Stimulated activated CD4-positive, alpha-beta T cell treated with anti-CD3 and anti-CD28 coated beads, Interleukin-12 subunit alpha, Interleukin-12 subunit beta, amount 100 ng/mL, for 48 hours (primary cell): Measurements from ENCODE around the gene RPS13.
A peak's percentile ranks its signal among the peaks of the same experiment; 100 is the strongest.
"Not testable (repeated sequence)": the region's sequence is repeated elsewhere in the genome, so short reads cannot be mapped to it uniquely, and the experiment has no call there.

Experiments
- DNase-seq, 3 donors: peaks; one replicate each; pipeline ENCODE4 v3.0.0-alpha.2; 2020; ENCODE audit warnings: low read depth in 2 of 3, low spot score in 1 of 3

RPS13 gene

GRCh38 chr11:17077520-17078401 lies at the start of gene RPS13:
Gene RPS13 (minus strand): TSS chr11:17077667. CDS start chr11:17077641, 26 bp downstream.
- peak; percentile 87 to 92 (median 88) for DNase-seq

- DNase-seq, result no peak
Measured at GRCh38 chr11:17121981-17122380, 44.5 kb upstream of the RPS13 start.

DNA sequence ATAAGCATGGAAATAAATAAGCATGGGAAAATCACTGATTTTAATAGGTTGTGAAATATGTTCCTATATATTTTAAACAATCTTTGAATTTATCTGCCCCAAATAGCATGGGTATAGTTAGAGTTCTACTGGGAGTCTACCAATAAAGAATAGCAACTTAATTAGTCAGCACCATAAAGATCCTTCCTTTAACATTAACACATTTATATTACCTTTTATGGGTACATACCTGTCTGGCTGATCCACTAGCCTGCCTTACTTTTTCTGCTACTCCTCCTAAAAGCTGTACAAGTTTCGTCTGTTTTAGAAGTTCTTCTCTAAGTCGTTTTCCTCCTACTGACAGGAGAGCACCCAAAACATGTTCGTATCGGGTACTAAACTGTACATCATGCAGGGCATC lies 39.8 kb upstream of the RPS13 start:
- no peak for DNase-seq

DNA sequence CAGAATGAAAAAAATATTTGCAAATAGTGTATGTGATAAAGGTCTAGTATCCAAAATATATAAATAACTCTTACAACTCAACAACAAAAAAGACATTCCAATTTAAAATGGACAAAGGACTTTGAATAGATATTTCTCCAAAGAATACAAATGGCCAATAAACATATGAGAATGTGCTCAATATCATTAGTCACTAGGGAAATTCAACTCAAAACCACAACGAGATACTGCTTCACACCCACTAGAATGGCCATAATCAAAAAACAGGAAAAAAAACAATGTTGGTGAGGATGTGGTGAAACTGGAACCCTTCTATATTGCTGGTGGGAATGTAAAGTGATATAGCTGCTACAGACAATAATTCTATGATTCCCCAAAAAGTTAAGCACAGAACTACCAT lies 38.6 kb upstream of the RPS13 start:
- DNase-seq, result no peak

GRCh38 chr11:17107745-17108144 lies 30.3 kb upstream of the RPS13 start:
- DNase-seq, result not testable (repeated sequence)

GRCh38 chr11:17105404-17106040 lies 28.1 kb upstream of the RPS13 start:
- DNase-seq, result not testable (repeated sequence)

- no peak for DNase-seq
Measured at GRCh38 chr11:17102462-17102861, 25.0 kb upstream of the RPS13 start.

- DNase-seq, result no peak
Measured at GRCh38 chr11:17098658-17099057, 21.2 kb upstream of the RPS13 start.

DNA sequence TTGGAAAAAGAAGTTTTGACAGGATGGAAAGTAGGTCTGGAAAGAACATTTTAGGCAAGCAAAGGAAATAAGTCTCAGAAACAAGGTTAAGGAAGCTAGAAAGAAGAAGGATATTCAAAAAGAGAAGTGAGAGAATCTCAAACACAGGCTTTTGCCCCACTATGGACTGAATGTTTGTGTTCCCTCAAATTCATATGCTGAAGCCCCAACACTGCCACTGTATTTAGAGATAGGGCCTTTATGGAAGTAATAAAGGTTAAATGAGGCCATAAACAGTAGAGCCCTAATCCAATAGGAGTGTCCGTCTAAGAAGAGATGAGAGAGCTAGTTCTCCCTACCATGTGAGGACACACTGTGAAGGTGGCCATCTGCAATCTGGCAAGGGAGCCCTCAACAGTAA lies 20.6 kb upstream of the RPS13 start:
- no peak for DNase-seq

DNA sequence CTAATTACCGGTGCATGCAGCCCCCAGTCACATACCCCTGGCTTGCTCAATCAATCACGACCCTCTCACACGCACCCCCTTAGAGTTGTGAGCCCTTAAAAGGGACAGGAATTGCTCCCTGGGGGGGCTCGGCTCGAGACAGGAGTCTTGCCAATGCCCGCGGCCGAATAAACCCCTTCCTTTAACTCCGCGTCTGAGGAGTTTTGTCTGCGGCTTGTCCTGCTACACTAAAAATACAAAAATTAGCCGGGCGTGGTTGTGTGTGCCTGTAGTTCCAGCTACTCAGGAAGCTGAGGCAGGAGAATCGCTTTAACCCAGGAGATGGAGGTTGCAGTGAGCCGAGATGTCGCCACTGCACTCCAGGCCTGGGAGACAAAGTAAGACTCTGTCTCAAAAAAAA lies 8.5 kb upstream of the RPS13 start:
- DNase-seq, result not testable (repeated sequence)

DNA sequence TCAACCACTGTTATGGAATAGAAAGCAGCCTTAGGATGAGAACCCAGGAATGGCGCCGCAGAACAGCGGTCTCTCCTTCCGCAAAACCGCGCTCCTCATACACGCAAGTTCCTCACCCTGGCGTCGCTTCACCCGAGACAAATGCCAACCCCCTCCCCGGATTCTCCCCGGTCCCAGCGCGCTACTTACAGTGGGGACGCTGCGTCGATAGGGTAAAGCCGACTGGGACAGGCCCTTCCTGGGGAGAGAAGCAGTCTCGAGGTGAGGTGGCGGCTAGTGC lies 287 bp downstream of the RPS13 start:
- peak in 1 of 3 donors; percentile 17 for DNase-seq

- no peak for DNase-seq
Measured at GRCh38 chr11:17076517-17077239, 789 bp downstream of the RPS13 start.

DNA sequence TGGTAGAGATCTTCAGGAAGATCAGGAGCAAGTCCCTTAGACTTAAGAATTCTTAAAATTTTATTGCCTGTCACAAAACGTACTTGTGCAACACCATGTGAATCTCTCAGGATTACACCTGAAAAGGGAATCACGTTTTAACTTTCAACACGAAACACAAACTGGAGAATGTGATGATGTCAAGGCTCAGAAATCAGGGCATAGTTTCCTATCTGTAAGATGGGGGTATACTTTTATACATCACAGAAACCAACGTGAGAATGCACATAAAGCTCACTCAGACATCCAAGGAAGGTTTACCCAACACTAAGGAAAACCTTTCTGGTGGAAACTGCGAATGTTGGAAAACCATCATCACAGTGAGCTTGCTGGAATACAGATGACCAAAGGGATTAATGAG lies 2.0 kb downstream of the RPS13 start:
- no peak for DNase-seq

DNA sequence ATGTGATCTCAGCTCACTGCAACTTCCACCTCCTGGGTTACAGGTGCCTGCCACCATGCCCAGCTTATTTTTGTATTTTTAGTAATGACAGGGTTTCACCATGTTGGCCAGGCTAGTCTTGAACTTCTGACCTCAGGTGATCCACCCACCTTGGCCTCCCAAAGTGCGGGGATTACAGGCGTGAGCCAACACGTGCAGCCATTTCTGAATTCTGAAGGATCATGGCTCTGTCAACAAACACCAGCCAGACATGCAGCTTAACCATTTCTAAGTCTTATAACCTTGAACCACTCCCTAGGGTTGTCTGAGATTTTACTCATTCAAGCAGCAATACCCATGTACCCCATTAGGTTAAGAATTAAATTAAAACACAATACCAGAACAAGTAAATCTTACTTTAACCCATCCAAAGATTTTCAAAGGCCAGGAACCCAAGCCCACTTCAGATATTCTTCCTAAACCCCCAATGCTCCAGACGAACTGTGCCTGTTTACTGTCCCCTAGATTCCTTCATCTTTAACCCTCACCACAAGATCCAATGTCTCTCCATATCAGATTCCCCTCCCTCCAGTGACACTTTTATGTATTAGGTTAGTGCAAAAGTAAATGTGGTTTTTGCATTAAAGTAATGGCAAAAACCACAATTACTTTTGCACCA lies 4.0 kb downstream of the RPS13 start:
- DNase-seq, result no peak

GRCh38 chr11:17067417-17067816 lies 10.1 kb downstream of the RPS13 start:
- no peak for DNase-seq

DNA sequence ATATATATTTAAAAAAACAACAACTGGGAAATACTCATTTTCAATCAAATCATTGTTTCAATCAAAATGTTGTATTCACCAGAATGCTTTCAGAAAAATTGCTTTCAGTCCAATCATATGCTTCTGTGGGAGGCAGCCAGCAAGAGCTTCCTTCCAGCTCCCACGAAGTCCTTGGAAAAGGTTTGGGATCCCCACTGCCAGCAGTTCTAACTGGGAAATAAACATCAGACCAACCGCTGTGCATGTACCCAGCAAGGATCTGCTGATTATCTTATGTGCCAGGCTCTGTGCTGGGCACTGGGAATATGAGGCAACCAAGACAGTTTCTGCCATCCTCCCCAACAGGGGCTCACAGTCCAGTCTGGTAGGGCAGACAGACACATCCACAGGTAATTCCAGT lies 10.8 kb downstream of the RPS13 start:
- DNase-seq, result no peak

GRCh38 chr11:17063171-17064002 lies 14.1 kb downstream of the RPS13 start:
- DNase-seq, result peak; percentile 38 to 56 (median 53)

GRCh38 chr11:17051146-17051545 lies 26.3 kb downstream of the RPS13 start:
- DNase-seq, result not testable (repeated sequence)

DNA sequence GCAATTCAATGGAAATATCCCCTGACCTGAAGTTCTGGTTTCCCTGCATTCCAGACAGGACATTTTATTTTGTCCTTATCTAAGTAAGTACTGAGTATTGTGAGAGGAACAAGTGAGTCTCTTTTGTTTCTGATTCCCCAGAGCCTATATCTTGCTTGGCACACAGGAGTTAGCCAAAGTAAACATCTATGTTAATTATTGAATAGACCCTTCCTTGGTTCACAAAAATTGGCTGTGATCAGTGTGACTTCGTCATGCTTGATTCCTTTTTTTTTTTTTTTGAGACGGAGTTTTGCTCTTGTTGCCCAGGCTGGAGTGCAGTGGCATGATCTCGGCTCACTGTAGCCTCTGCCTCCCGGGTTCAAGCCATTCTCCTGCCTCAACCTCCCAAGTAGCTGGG lies 29.0 kb downstream of the RPS13 start:
- DNase-seq, result not testable (repeated sequence)

DNA sequence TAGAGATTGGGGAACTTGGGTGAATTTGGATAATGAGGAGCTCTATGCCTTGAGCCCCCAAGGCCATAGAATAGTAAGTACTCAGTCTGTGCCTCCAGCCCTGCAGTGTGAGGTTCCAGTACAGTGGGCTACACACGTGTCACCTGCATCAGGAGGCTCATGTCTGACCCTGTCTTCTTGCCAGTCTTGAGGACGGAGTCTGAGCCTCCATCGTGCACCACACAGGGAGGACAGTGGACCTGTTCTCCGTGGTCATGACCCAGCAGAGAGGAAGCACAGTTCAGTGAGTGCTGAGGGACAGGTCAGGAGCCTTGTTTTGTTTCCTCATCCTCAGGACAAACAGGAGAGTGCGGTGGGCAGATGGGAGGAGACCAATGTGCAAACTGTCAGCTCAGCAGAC lies 30.8 kb downstream of the RPS13 start:
- no peak for DNase-seq
